ENCODE data around the gene ZNF536. TPM values are rescaled to one million over a fixed set of nuclear protein-coding genes. Genes with fewer than 3 reads are reported as not detected.

ZNF536 gene
- total RNA-seq, 1 experiment from 2014 or later: not detected

DNA sequence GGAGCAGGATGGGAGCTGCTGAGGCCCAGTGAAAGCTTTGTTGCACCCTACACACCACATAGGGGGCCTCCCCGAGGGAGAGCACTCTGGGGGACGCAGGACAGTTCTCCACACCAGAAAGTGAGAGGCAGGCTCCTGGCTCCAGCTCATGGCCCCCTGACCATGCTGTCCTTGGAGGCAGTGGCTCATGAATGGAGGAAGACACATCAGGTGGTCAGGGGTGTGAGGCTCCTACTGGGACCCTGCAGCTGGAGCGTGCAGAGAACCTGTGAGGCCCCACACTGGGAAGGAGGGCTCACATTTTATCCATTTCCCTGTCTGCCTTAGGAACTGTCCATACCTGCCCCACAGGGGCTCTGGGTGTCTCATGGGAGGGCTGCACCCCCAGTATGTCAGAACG, 85.3 kb downstream of the ZNF536 start:
- TF ChIP-seq, protein P1, sequence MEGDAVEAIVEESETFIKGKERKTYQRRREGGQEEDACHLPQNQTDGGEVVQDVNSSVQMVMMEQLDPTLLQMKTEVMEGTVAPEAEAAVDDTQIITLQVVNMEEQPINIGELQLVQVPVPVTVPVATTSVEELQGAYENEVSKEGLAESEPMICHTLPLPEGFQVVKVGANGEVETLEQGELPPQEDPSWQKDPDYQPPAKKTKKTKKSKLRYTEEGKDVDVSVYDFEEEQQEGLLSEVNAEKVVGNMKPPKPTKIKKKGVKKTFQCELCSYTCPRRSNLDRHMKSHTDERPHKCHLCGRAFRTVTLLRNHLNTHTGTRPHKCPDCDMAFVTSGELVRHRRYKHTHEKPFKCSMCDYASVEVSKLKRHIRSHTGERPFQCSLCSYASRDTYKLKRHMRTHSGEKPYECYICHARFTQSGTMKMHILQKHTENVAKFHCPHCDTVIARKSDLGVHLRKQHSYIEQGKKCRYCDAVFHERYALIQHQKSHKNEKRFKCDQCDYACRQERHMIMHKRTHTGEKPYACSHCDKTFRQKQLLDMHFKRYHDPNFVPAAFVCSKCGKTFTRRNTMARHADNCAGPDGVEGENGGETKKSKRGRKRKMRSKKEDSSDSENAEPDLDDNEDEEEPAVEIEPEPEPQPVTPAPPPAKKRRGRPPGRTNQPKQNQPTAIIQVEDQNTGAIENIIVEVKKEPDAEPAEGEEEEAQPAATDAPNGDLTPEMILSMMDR (conservative IDR thresholded peaks at IDR 0.05): no peak
- H3K4ac ChIP-seq (ENCODE audit: low read depth, low read length): no peak overlapping the region
- no peak overlapping the region for H4K8ac ChIP-seq (replicated peaks; ENCODE audit: insufficient read length, low read depth, low read length)
- H3K9me3 Mint-ChIP-seq: no peaks in the 10 kb centered on the region
- no peak overlapping the region for H2BK5ac ChIP-seq (ENCODE audit: insufficient read length, low read length)
- H2AK5ac ChIP-seq (ENCODE audit: insufficient read length, low read length): no peak overlapping the region
- no peaks in the 10 kb centered on the region for H3K79me1 ChIP-seq (ENCODE audit: insufficient read depth, low read depth, low read length, poor library complexity, severe bottlenecking)
- peaks cover 0 to 8% of the 10 kb centered on the region in 2 experiments; a peak in 2 of 4 replicates for H3K4me1 Mint-ChIP-seq
- H3K18ac ChIP-seq (ENCODE audit: insufficient read length, low read depth, low read length): no peak overlapping the region
- H2AFZ ChIP-seq (ENCODE audit: low read length): no peak overlapping the region
- no peak overlapping the region for H3K14ac ChIP-seq (ENCODE audit: insufficient read depth, low read length)
- no peak overlapping the region for H4K5ac ChIP-seq (ENCODE audit: insufficient read length, low read depth, low read length)
- H3K23ac ChIP-seq (ENCODE audit: insufficient read length, low read depth, low read length): no peak overlapping the region
- no peak overlapping the region for H2BK15ac ChIP-seq (ENCODE audit: low read depth, low read length)
- no peak overlapping the region for H3K4me3 Mint-ChIP-seq
- H2BK12ac ChIP-seq (ENCODE audit: insufficient read length, low read depth, low read length): no peak overlapping the region
- H3K56ac ChIP-seq (ENCODE audit: insufficient read length, low read depth, low read length): no peak overlapping the region
- no peaks in the 10 kb centered on the region for H3K4me1 ChIP-seq (ENCODE audit: insufficient read depth, low read length)
- H3K23me2 ChIP-seq (ENCODE audit: insufficient read length, low read depth, low read length, poor library complexity, severe bottlenecking): no peaks in the 10 kb centered on the region
- H3K27ac ChIP-seq (ENCODE audit: insufficient read length, low read depth, low read length): no peak overlapping the region
- H3K79me2 ChIP-seq (ENCODE audit: insufficient read depth, low read length): no peaks in the 10 kb centered on the region
- H3K27me3 Mint-ChIP-seq (ENCODE audit: low read depth): no peaks in the 10 kb centered on the region
- no peak overlapping the region for H3K9ac ChIP-seq (ENCODE audit: extremely low read depth, insufficient read length, low read length)
- no peaks in the 10 kb centered on the region; a peak in 1 of 7 replicates for H3K36me3 Mint-ChIP-seq (ENCODE audit: insufficient read depth in 1 of 3, low read depth in 3 of 3)
- no peaks in the 10 kb centered on the region for H3K9me3 ChIP-seq (ENCODE audit: control insufficient read depth, low read depth, low read length)
- no peak overlapping the region for H3T11ph ChIP-seq (ENCODE audit: low read length)
- H3K4me2 ChIP-seq (ENCODE audit: insufficient read depth, insufficient read length, low read length): no peak overlapping the region
- H3K27me3 ChIP-seq (ENCODE audit: insufficient read depth, low read length): no peaks in the 10 kb centered on the region
- H3K27ac Mint-ChIP-seq: peak overlapping the region in 1 of 3 experiments; percentile 55; a peak in 1 of 7 replicates
- H2BK20ac ChIP-seq (ENCODE audit: low read depth, low read length, poor library complexity, severe bottlenecking): no peak overlapping the region
- WGBS (ENCODE audit: extremely low coverage, insufficient read length, low lambda C conversion rate): no CpG with 5 or more reads among the region's 4 CpGs
- no peak overlapping the region for H2BK120ac ChIP-seq (ENCODE audit: low read depth, low read length, poor library complexity, severe bottlenecking)
- H4K20me1 ChIP-seq (ENCODE audit: control insufficient read depth, insufficient read depth, insufficient read length): no peaks in the 10 kb centered on the region
- no peak for DNase-seq
- H4K91ac ChIP-seq (ENCODE audit: insufficient read length, low read depth, low read length): no peak overlapping the region

Data from H9 (cell line).